Measurements from ENCODE around the gene GRIN2C.

GRIN2C gene

GRCh38 chr17:74850310-74850709 is 9.4 kb downstream of the GRIN2C start:
- no peak for TF ChIP-seq CTCF (IDR thresholded peaks at IDR 0.05; ENCODE audit: borderline replicate concordance, insufficient read depth, low read depth, low read length)
- no peak overlapping the region for H3K4me3 ChIP-seq (ENCODE audit: low read depth, low read length)

GRCh38 chr17:74848656-74849399 is 10.9 kb downstream of the GRIN2C start:
- H3K4me3 ChIP-seq (ENCODE audit: low read depth, low read length): no peak overlapping the region

GRCh38 chr17:74846621-74847020 is 13.1 kb downstream of the GRIN2C start:
- H3K4me3 ChIP-seq (ENCODE audit: low read depth, low read length): no peak overlapping the region
- TF ChIP-seq CTCF (IDR thresholded peaks at IDR 0.05; ENCODE audit: borderline replicate concordance, insufficient read depth, low read depth, low read length): no peak

More at GRCh38 chr17:74848656-74849399, 10.9 kb downstream of the GRIN2C start:
- TF ChIP-seq CTCF (IDR thresholded peaks at IDR 0.05; ENCODE audit: borderline replicate concordance, insufficient read depth, low read depth, low read length): no peak

- H3K4me3 ChIP-seq (ENCODE audit: low read depth, low read length): no peak overlapping the region
- no peak for TF ChIP-seq CTCF (IDR thresholded peaks at IDR 0.05; ENCODE audit: borderline replicate concordance, insufficient read depth, low read depth, low read length)
Observed at GRCh38 chr17:74843352-74843627, 16.4 kb downstream of the GRIN2C start.

- H3K4me3 ChIP-seq (ENCODE audit: low read depth, low read length): no peak overlapping the region
- peak; percentile 50 for TF ChIP-seq CTCF (IDR thresholded peaks at IDR 0.05; ENCODE audit: borderline replicate concordance, insufficient read depth, low read depth, low read length)
Observed at GRCh38 chr17:74842599-74843351, 16.9 kb downstream of the GRIN2C start.

GRCh38 chr17:74842146-74842598 is 17.5 kb downstream of the GRIN2C start:
- TF ChIP-seq CTCF (IDR thresholded peaks at IDR 0.05; ENCODE audit: borderline replicate concordance, insufficient read depth, low read depth, low read length): no peak

More at GRCh38 chr17:74842146-74842598, 17.5 kb downstream of the GRIN2C start:
- no peak overlapping the region for H3K4me3 ChIP-seq (ENCODE audit: low read depth, low read length)

Data from GM12875 (cell line).